ENCODE data around the gene HASPIN. TPM values are rescaled to one million over a fixed set of nuclear protein-coding genes. Genes with fewer than 3 reads are reported as not detected.
A peak's percentile ranks its signal among the peaks of the same experiment; 100 is the strongest.

The HASPIN gene
- total and polyA plus RNA-seq, 2 experiments from 2014 or later, result 6.1 to 35.1 TPM

DNA sequence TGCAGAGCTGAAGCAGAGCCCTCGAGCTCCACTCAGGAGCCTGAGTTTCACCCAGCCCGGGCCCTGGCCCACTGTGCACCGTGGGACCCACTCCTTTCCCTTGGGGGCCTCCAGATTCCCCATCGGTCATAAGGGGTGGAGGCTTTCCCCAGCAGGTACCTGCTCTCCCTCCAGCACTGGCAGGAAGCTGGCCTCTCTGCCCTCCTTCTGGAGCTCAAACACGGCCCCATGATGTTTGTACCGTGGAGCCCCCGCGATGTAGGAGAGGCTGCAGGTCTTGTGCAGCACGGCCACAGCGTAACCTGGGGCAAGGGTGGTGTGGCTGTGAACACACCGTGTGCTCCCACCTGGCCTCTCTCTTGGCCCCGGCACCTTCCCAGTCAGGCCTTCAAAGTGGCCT is 29.9 kb downstream of the HASPIN start:
- H3K4me3 ChIP-seq, result no peak overlapping the region
- no peak overlapping the region for H3K4me2 ChIP-seq
- H3K9me2 ChIP-seq (ENCODE audit: insufficient read depth), result no peaks in the 10 kb centered on the region
- peak overlapping the region; percentile 78 for H2AFZ ChIP-seq
- Mint-ChIP-seq H3K36me3 (ENCODE audit: low read depth) (no peaks in the 10 kb centered on the region; the same call in 2 of the 3 replicates), H3K4me1 (peaks cover 10% of the 10 kb centered on the region), H3K4me3 (no peak overlapping the region), H3K27ac (no peak overlapping the region), H3K27me3 (ENCODE audit: insufficient read depth, low read depth, poor library complexity) (peaks cover 19% of the 10 kb centered on the region), H3K9me3 (no peaks in the 10 kb centered on the region; the same call in 2 of the 3 replicates)
- no peaks in the 10 kb centered on the region for H3K27me3 ChIP-seq (ENCODE audit: insufficient read depth)
- H3F3A ChIP-seq (replicated peaks; ENCODE audit: low read depth), result no peaks in the 10 kb centered on the region
- ATAC-seq (no peak), DNase-seq (ENCODE audit: low spot score) (no peak)
- no peaks in the 10 kb centered on the region for H3K79me2 ChIP-seq (replicated peaks; ENCODE audit: insufficient read depth)
- H3K4me1 ChIP-seq (ENCODE audit: insufficient read depth), result peaks cover 6% of the 10 kb centered on the region; the same call in 1 of the 2 replicates
- no peak overlapping the region for H3K27ac ChIP-seq (ENCODE audit: low read depth)
- no peaks in the 10 kb centered on the region for H4K20me1 ChIP-seq (replicated peaks; ENCODE audit: insufficient read depth)
- no peak for TF ChIP-seq JUNB (IDR thresholded peaks at IDR 0.05; ENCODE audit: unreplicated experiment)
- TF ChIP-seq STAT1 (IDR thresholded peaks at IDR 0.05; ENCODE audit: unreplicated experiment), result no peak
- no peak for TF ChIP-seq POLR2AphosphoS5 (IDR thresholded peaks at IDR 0.05; ENCODE audit: low read depth)
- TF ChIP-seq EZH2 (IDR thresholded peaks at IDR 0.05; ENCODE audit: low read depth, unreplicated experiment), result no peak
- TF ChIP-seq, protein P1, sequence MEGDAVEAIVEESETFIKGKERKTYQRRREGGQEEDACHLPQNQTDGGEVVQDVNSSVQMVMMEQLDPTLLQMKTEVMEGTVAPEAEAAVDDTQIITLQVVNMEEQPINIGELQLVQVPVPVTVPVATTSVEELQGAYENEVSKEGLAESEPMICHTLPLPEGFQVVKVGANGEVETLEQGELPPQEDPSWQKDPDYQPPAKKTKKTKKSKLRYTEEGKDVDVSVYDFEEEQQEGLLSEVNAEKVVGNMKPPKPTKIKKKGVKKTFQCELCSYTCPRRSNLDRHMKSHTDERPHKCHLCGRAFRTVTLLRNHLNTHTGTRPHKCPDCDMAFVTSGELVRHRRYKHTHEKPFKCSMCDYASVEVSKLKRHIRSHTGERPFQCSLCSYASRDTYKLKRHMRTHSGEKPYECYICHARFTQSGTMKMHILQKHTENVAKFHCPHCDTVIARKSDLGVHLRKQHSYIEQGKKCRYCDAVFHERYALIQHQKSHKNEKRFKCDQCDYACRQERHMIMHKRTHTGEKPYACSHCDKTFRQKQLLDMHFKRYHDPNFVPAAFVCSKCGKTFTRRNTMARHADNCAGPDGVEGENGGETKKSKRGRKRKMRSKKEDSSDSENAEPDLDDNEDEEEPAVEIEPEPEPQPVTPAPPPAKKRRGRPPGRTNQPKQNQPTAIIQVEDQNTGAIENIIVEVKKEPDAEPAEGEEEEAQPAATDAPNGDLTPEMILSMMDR (conservative IDR thresholded peaks at IDR 0.05; ENCODE audit: low read depth in 2 of 2), result no peak
- no peak for TF ChIP-seq EZH2phosphoT487 (IDR thresholded peaks at IDR 0.05; ENCODE audit: unreplicated experiment)
- TF ChIP-seq, protein P2, sequence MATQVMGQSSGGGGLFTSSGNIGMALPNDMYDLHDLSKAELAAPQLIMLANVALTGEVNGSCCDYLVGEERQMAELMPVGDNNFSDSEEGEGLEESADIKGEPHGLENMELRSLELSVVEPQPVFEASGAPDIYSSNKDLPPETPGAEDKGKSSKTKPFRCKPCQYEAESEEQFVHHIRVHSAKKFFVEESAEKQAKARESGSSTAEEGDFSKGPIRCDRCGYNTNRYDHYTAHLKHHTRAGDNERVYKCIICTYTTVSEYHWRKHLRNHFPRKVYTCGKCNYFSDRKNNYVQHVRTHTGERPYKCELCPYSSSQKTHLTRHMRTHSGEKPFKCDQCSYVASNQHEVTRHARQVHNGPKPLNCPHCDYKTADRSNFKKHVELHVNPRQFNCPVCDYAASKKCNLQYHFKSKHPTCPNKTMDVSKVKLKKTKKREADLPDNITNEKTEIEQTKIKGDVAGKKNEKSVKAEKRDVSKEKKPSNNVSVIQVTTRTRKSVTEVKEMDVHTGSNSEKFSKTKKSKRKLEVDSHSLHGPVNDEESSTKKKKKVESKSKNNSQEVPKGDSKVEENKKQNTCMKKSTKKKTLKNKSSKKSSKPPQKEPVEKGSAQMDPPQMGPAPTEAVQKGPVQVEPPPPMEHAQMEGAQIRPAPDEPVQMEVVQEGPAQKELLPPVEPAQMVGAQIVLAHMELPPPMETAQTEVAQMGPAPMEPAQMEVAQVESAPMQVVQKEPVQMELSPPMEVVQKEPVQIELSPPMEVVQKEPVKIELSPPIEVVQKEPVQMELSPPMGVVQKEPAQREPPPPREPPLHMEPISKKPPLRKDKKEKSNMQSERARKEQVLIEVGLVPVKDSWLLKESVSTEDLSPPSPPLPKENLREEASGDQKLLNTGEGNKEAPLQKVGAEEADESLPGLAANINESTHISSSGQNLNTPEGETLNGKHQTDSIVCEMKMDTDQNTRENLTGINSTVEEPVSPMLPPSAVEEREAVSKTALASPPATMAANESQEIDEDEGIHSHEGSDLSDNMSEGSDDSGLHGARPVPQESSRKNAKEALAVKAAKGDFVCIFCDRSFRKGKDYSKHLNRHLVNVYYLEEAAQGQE (IDR thresholded peaks at IDR 0.05; ENCODE audit: unreplicated experiment), result no peak
- TF ChIP-seq, protein P3, sequence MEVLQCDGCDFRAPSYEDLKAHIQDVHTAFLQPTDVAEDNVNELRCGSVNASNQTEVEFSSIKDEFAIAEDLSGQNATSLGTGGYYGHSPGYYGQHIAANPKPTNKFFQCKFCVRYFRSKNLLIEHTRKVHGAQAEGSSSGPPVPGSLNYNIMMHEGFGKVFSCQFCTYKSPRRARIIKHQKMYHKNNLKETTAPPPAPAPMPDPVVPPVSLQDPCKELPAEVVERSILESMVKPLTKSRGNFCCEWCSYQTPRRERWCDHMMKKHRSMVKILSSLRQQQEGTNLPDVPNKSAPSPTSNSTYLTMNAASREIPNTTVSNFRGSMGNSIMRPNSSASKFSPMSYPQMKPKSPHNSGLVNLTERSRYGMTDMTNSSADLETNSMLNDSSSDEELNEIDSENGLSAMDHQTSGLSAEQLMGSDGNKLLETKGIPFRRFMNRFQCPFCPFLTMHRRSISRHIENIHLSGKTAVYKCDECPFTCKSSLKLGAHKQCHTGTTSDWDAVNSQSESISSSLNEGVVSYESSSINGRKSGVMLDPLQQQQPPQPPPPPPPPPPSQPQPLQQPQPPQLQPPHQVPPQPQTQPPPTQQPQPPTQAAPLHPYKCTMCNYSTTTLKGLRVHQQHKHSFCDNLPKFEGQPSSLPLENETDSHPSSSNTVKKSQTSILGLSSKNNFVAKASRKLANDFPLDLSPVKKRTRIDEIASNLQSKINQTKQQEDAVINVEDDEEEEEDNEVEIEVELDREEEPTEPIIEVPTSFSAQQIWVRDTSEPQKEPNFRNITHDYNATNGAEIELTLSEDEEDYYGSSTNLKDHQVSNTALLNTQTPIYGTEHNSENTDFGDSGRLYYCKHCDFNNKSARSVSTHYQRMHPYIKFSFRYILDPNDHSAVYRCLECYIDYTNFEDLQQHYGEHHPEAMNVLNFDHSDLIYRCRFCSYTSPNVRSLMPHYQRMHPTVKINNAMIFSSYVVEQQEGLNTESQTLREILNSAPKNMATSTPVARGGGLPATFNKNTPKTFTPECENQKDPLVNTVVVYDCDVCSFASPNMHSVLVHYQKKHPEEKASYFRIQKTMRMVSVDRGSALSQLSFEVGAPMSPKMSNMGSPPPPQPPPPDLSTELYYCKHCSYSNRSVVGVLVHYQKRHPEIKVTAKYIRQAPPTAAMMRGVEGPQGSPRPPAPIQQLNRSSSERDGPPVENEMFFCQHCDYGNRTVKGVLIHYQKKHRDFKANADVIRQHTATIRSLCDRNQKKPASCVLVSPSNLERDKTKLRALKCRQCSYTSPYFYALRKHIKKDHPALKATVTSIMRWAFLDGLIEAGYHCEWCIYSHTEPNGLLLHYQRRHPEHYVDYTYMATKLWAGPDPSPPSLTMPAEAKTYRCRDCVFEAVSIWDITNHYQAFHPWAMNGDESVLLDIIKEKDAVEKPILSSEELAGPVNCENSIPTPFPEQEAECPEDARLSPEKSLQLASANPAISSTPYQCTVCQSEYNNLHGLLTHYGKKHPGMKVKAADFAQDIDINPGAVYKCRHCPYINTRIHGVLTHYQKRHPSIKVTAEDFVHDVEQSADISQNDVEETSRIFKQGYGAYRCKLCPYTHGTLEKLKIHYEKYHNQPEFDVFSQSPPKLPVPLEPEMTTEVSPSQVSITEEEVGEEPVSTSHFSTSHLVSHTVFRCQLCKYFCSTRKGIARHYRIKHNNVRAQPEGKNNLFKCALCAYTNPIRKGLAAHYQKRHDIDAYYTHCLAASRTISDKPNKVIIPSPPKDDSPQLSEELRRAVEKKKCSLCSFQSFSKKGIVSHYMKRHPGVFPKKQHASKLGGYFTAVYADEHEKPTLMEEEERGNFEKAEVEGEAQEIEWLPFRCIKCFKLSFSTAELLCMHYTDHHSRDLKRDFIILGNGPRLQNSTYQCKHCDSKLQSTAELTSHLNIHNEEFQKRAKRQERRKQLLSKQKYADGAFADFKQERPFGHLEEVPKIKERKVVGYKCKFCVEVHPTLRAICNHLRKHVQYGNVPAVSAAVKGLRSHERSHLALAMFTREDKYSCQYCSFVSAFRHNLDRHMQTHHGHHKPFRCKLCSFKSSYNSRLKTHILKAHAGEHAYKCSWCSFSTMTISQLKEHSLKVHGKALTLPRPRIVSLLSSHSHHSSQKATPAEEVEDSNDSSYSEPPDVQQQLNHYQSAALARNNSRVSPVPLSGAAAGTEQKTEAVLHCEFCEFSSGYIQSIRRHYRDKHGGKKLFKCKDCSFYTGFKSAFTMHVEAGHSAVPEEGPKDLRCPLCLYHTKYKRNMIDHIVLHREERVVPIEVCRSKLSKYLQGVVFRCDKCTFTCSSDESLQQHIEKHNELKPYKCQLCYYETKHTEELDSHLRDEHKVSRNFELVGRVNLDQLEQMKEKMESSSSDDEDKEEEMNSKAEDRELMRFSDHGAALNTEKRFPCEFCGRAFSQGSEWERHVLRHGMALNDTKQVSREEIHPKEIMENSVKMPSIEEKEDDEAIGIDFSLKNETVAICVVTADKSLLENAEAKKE (CRISPR knock-in tag; IDR thresholded peaks at IDR 0.05), result no peak
- no peak for TF ChIP-seq ZNF114 (CRISPR knock-in tag; IDR thresholded peaks at IDR 0.05)
- no peak for TF ChIP-seq ZNF331 (CRISPR knock-in tag; IDR thresholded peaks at IDR 0.05; ENCODE audit: low read depth)
- TF ChIP-seq, protein P4, sequence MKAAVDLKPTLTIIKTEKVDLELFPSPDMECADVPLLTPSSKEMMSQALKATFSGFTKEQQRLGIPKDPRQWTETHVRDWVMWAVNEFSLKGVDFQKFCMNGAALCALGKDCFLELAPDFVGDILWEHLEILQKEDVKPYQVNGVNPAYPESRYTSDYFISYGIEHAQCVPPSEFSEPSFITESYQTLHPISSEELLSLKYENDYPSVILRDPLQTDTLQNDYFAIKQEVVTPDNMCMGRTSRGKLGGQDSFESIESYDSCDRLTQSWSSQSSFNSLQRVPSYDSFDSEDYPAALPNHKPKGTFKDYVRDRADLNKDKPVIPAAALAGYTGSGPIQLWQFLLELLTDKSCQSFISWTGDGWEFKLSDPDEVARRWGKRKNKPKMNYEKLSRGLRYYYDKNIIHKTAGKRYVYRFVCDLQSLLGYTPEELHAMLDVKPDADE (IDR thresholded peaks at IDR 0.05), result no peak
- TF ChIP-seq NANOG (IDR thresholded peaks at IDR 0.05; ENCODE audit: borderline replicate concordance), result no peak
- no peak for TF ChIP-seq CREB1 (CRISPR knock-in tag; IDR thresholded peaks at IDR 0.05; ENCODE audit: low read depth)
- no peaks in the 10 kb centered on the region for H3K36me3 ChIP-seq (ENCODE audit: insufficient read depth)

Measured in GM23338 (cell line).